ENCODE data around the gene DENND2A. TPM values are rescaled to one million over a fixed set of nuclear protein-coding genes. Genes with fewer than 3 reads are reported as not detected.
"Not testable (repeated sequence)": the region's sequence is repeated elsewhere in the genome, so short reads cannot be mapped to it uniquely, and the experiment has no call there.

The DENND2A gene
- total RNA-seq, 2 donors from 2014 or later = 13.7 to 26.4 TPM

GRCh38 chr7:140653319-140654108 is 12.9 kb upstream of the DENND2A start:
- intact Hi-C loops (cut with DNase I) = loop anchor here (2.0 to 5.0 kb wide), 3 partner anchors 136 to 359 kb away; partner anchors contain the start of gene MRPS33 (in 1 of the 2)
- DNase-seq (ENCODE audit: low spot score) = peak; percentile 76

DNA sequence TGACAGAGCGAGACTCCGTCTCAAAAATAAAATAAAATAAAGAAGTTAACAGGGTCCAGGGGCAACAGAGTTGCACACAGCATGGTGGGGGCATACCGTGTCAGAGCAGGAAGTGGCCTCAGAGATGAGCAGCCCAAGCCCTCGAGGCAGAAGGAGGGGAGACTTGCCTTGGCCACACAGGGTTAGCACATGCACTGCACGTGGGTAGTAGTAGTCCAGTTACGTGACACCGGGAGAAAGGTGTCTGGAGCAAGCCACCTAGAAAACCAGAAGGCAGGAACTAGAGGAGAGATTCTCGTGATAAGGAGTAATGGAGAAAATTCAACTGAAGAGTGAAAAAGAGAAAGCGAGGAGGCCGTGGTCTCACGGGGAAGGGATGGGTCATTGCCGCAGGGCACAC is 9.8 kb upstream of the DENND2A start:
- intact Hi-C loops (cut with DNase I) = loop anchor here (5.0 kb wide), 2 partner anchors 133 to 362 kb away; partner anchors contain the start of gene MRPS33 (in 1 of the 2)

DNA sequence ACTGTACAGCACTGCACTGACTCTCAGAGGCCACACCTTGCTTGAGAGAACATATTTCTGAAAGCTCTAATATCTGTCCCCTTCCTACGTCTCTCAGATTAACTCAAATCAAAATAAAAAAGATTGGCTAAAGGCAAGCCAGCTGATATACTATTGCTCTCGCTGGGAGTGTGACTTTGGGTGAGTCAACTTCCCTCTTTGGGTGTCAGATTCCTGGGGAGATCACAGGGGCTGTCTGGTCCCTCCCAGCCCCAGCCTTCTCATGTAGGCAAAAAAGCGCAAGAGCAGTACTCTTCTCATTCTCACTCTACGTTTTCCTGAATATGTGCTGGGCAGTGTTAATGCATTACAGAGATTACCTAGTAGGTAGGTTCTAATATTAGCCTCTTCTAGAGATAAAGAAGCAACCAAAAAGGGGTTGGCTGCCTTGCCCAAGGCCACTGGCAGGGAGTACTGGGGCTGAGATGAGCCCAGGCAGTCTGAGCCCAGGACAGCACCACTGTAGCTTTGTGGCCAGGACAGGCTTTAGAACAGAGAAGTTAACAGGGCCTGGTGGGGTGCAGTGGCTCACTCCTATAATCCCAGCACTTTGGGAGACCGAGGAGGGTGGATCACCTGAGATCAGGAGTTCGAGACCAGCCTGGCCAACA is 9.1 kb upstream of the DENND2A start:
- DNase-seq (ENCODE audit: low spot score) = peak; percentile 53
- intact Hi-C loops (cut with DNase I) = loop anchor here (2.0 to 5.0 kb wide), 3 partner anchors 131 to 363 kb away; partner anchors contain the start of gene MRPS33 (in 1 of the 2)

More for the DNA sequence above, 9.8 kb upstream of the DENND2A start:
- DNase-seq (ENCODE audit: low spot score) = peak; percentile 23

DNA sequence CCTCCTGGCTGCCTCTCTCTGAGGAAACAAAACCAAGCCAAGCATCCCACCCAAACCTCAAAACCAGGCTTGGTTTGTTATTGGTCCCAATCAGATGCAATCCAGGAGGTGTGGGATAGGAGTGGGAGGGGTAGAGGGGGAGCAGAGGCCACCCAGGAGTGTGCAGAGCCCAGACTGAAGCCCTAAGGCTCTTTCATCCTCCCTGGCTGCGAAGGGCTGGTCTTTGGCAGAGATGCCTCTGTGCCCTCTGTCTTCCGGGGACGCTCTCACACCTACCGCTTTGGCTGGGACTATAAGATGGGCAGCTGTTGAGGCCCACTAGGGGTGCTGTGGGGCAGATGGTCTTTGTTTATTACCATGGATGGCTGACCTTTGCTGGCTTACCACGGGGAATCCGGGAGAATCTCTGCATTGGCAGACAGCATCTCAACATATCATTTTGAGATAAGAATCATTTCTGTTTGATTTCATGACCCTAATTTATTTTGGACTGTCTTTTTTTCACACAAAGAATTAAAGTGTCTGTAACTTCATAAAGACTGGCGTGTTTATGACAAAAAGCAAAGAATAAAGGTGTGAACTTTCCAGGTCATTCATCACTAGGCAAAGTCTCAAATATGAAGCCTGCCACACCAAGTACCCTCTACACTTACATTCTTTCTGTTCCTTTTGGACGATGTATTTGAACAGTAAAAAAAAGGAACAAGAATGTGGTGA is 6.5 kb upstream of the DENND2A start:
- intact Hi-C loops (cut with DNase I) = no loop called here
- DNase-seq (ENCODE audit: low spot score) = peak; percentile 76

GRCh38 chr7:140645166-140645900 is 4.7 kb upstream of the DENND2A start:
- intact Hi-C loops (cut with DNase I) = no loop called here
- DNase-seq (ENCODE audit: low spot score) = peak; percentile 47

- intact Hi-C loops (cut with DNase I) = not testable (repeated sequence)
- peak; percentile 66 for DNase-seq (ENCODE audit: low spot score)
Measured at GRCh38 chr7:140644761-140645160, 4.1 kb upstream of the DENND2A start.

GRCh38 chr7:140643416-140643815 is 2.8 kb upstream of the DENND2A start:
- intact Hi-C loops (cut with DNase I) = no loop called here
- peak; percentile 44 for DNase-seq (ENCODE audit: low spot score)

GRCh38 chr7:140641524-140642195 is 1.0 kb upstream of the DENND2A start:
- DNase-seq (ENCODE audit: low spot score) = peak; percentile 75
- intact Hi-C loops (cut with DNase I) = no loop called here

DNA sequence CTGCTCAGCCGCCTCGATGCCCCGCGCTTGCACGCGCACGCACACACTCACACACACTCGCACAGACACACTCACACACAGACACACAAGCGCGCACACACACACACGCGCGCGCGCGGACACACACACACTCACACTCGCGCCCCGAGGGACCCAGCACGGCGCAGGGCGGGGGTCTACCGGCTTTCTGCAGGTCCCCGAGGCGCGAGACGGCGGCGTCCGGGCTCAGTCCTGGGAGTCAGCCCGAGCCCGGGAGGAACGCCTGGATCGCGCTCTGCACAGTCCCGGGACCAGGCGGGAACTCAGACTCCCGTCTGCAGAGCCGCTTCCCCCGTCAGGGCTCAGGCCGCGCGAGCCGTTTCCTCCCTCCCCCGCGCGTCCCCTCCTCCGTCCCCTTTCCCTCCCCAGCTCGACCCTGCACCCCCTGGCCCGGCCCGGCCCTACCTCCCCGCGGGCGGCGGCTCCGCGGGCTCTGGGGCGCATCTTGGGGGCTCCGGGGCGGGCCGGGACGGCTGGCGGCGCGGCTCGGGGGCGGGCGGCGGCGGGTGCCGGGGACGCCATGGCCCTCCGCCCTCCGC is 464 bp downstream of the DENND2A start:
- DNase-seq (ENCODE audit: low spot score) = peak; percentile 86
- intact Hi-C loops (cut with DNase I) = no loop called here

DNA sequence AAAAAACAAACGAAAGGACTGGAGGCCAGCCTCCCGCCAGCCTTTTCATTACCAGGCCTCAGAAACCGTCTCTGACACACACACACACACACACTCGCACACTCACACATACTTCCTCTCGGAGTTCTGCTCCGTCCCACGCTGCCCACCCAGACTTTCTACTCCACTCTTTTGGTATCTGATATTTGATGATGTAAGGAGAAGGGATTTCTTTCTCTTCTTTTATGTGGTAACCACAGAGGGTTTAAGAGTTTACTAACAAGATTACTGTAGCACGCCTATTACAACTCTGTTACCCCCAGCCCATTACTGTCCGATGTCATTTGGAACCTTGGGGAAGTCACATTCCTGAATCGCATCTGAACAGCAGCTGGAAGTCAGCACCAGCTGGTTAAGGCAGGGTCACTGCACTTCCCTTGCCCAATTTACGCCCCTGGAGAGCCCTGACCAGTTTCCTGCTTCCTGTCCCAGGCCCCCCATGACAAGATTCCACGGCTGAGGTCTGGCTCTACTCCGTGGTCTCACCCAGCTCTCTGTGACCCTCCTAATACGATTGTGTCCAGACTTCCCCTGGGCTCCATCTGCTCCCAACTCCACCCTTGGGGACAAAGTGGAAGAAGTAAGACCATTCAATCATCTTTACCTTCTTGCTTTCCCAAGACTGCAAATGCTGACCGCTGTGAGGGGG is 1.1 kb downstream of the DENND2A start:
- intact Hi-C loops (cut with DNase I) = loop anchor here in 1 of 2 donors (5.0 kb wide), 1 partner anchor 37 kb away; no protein-coding TSS in a partner anchor
- no peak for DNase-seq (ENCODE audit: low spot score)

- DNase-seq (ENCODE audit: low spot score) = no peak
- intact Hi-C loops (cut with DNase I) = loop anchor here in 1 of 2 donors (5.0 kb wide), 1 partner anchor 36 kb away; no protein-coding TSS in a partner anchor
Measured at GRCh38 chr7:140638173-140638791, 2.3 kb downstream of the DENND2A start.

DNA sequence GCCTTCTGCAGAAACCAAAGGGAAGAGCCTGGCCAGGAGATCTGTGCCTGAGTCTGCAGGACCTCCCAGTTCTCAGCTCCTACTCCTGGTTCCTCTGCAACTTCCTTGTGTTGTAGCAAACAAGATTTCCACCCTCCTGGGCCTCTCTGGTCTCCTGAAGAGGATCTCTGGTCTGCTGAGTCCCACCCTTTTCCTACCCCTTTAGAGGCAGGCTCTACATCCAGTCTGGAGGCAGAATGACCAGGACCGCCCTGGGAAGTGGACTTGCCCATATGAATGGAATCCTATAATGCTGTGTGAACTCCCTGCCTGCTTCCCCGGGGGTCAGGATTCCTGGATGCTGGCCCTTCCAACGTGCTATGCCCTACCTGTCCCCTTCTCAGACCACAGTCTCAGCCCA is 3.2 kb downstream of the DENND2A start:
- intact Hi-C loops (cut with DNase I) = loop anchor here in 1 of 2 donors (5.0 kb wide), 1 partner anchor 35 kb away; no protein-coding TSS in a partner anchor

DNA sequence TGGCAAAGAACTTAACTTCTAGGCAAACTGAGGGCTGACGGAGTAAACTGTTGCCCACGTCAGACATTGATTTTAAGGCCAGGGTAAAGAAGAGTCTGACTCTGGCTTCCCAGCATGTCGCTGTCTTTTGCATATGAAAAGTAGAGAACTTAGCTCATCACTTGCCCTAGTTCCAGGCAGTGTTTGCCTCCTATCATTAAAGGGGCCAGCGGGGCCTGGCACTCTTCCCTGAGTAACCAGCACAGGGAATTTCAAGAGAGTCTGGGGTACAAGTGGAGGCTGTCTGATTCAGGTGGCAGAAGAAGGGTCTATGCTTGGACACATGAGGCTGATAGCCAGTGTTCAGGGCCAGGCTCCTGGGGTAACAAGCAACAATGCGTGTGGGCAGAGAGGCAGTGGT is 4.8 kb downstream of the DENND2A start:
- intact Hi-C loops (cut with DNase I) = loop anchor here in 1 of 2 donors (5.0 kb wide), 1 partner anchor 34 kb away; no protein-coding TSS in a partner anchor

More for the DNA sequence above, 3.2 kb downstream of the DENND2A start:
- no peak for DNase-seq (ENCODE audit: low spot score)

DNA sequence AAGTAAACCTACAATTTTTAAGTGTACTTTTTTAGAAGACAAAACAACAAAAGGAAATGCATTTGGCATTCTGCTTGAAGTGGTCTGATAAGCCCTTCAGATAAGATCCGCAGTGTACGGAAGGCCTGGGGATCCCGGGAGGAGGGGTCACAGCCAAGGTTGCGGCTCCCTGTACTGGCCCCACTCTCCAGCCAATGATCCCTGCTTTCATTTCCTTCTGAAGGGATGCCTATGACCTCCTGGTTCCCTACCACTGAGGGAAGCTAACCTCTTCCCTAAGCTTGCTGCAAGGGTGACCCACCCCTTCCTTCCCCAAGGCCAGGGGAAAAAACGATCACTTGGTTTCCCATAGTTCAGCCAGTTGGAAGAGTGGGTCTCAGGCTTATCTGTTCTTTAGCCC is 5.3 kb downstream of the DENND2A start:
- intact Hi-C loops (cut with DNase I) = loop anchor here in 1 of 2 donors (5.0 kb wide), 1 partner anchor 33 kb away; no protein-coding TSS in a partner anchor
- DNase-seq (ENCODE audit: low spot score) = no peak

More for the DNA sequence above, 4.8 kb downstream of the DENND2A start:
- DNase-seq (ENCODE audit: low spot score) = no peak

DNA sequence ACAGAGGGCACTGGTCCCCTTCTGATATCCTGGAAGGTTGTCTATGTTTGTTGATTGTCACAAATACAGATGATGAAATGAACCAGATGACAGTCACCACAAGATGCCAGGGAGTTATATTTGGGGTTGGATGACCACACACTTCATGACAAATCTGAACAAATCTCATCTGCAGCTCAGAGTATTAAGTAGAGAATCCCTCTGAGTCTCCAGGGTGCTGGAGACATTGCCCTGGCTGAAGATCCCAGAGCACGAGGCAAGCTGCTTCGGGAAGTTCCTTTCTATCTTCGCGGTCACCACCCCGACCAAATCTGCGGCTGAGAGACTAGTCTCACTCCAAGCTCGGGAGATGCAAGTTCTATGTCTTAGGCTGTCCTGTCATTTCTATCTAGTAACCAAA is 9.0 kb downstream of the DENND2A start:
- no peak for DNase-seq (ENCODE audit: low spot score)
- intact Hi-C loops (cut with DNase I) = no loop called here

- DNase-seq (ENCODE audit: low spot score) = no peak
- intact Hi-C loops (cut with DNase I) = no loop called here
Measured at GRCh38 chr7:140631021-140631420, 9.6 kb downstream of the DENND2A start.
